Measurements from ENCODE around the gene CCN2.

Gene CCN2

GRCh38 chr6:131966443-131966842 is 15.3 kb upstream of the CCN2 start:
- no peak for DNase-seq

GRCh38 chr6:131963063-131963462 is 11.9 kb upstream of the CCN2 start:
- DNase-seq: no peak

- DNase-seq: no peak
These were observed 9.4 kb upstream of the CCN2 start for GRCh38 chr6:131960371-131961133.

- no peak for DNase-seq
These were observed 7.6 kb upstream of the CCN2 start for GRCh38 chr6:131958542-131959470.

GRCh38 chr6:131958095-131958494 is 6.9 kb upstream of the CCN2 start:
- DNase-seq: no peak

- DNase-seq: no peak
These were observed 4.7 kb upstream of the CCN2 start for GRCh38 chr6:131955876-131956275.

GRCh38 chr6:131955192-131955591 is 4.0 kb upstream of the CCN2 start:
- no peak for DNase-seq

GRCh38 chr6:131954775-131955107 is 3.6 kb upstream of the CCN2 start:
- no peak for DNase-seq

GRCh38 chr6:131954059-131954774 is 3.0 kb upstream of the CCN2 start:
- DNase-seq: no peak

GRCh38 chr6:131952886-131953509 is 1.8 kb upstream of the CCN2 start:
- DNase-seq: no peak

- no peak for DNase-seq
These were observed 531 bp upstream of the CCN2 start for GRCh38 chr6:131951576-131952230.

GRCh38 chr6:131949909-131950766 is 1.0 kb downstream of the CCN2 start:
- peak; percentile 35 for DNase-seq

GRCh38 chr6:131949620-131949908 is 1.6 kb downstream of the CCN2 start:
- DNase-seq: no peak

- no peak for DNase-seq
These were observed 2.2 kb downstream of the CCN2 start for GRCh38 chr6:131948692-131949619.

GRCh38 chr6:131947986-131948661 is 3.0 kb downstream of the CCN2 start:
- DNase-seq: no peak

- DNase-seq: no peak
These were observed 3.9 kb downstream of the CCN2 start for GRCh38 chr6:131946992-131947955.

- no peak for DNase-seq
These were observed 4.7 kb downstream of the CCN2 start for GRCh38 chr6:131946404-131946991.

- no peak for DNase-seq
These were observed 5.2 kb downstream of the CCN2 start for GRCh38 chr6:131945971-131946370.
